Endodermal cell (in vitro differentiated cells): ENCODE data around the gene ZNF423. TPM values are rescaled to one million over a fixed set of nuclear protein-coding genes. Genes with fewer than 3 reads are reported as not detected.

Experiments
- DNase-seq: peaks from one replicate; pipeline ENCODE4 v3.0.0-alpha.2; 2017
- H3K27ac ChIP-seq: 2 replicates; pipeline ENCODE4 v1.5.1; 2013; ENCODE audit warnings: mild to moderate bottlenecking, low read depth, low read length, moderate library complexity
- H3K27me3 ChIP-seq: 2 replicates; pipeline ENCODE4 v1.6.1; 2013; ENCODE audit warnings: mild to moderate bottlenecking, low read length, moderate library complexity; ENCODE audit not compliant: insufficient read depth, control insufficient read depth, poor library complexity, severe bottlenecking
- H3K36me3 ChIP-seq: 2 replicates; pipeline ENCODE4 v1.7.0; 2013; ENCODE audit warnings: mild to moderate bottlenecking, low read length, moderate library complexity; ENCODE audit not compliant: control insufficient read depth, insufficient read depth
- H3K4me1 ChIP-seq: one replicate; pipeline ENCODE4 v1.7.0; 2013; ENCODE audit warnings: low read length; ENCODE audit not compliant: control insufficient read depth, insufficient read depth
- H3K4me3 ChIP-seq: 2 replicates; pipeline ENCODE4 v1.5.1; 2013; ENCODE audit warnings: mild to moderate bottlenecking, low read length, moderate library complexity
- H3K9ac ChIP-seq: 2 replicates; pipeline ENCODE4 v1.6.1; 2013; ENCODE audit warnings: mild to moderate bottlenecking, low read length, moderate library complexity; ENCODE audit not compliant: poor library complexity, severe bottlenecking; ENCODE audit errors: extremely low read depth
- H3K9me3 ChIP-seq: 2 replicates; pipeline ENCODE4 v1.6.1; 2013; ENCODE audit warnings: mild to moderate bottlenecking, low read length, moderate library complexity; ENCODE audit not compliant: control insufficient read depth
- H3K27ac Mint-ChIP-seq: 2 replicates; pipeline ENCODE4 v1.8.0; 2020; ENCODE audit warnings: mixed read lengths
- H3K27me3 Mint-ChIP-seq: 2 replicates; pipeline ENCODE4 v1.8.0; 2021; ENCODE audit warnings: mild to moderate bottlenecking, mixed read lengths; ENCODE audit not compliant: insufficient read depth
- H3K36me3 Mint-ChIP-seq: 2 replicates; pipeline ENCODE4 v1.8.0; 2020; ENCODE audit warnings: low read depth, mixed read lengths
- H3K4me1 Mint-ChIP-seq: 2 replicates; pipeline ENCODE4 v1.8.0; 2020; ENCODE audit warnings: mixed read lengths
- H3K4me3 Mint-ChIP-seq: 2 replicates; pipeline ENCODE4 v1.8.0; 2020; ENCODE audit warnings: mild to moderate bottlenecking, moderate library complexity, mixed read lengths
- H3K9me3 Mint-ChIP-seq: 2 replicates; pipeline ENCODE4 v1.8.0; 2020; ENCODE audit warnings: mild to moderate bottlenecking, mixed read lengths
- WGBS, 2 experiments: methylation state at CpG; one replicate each; pipeline versions ENCODE4 v1.1.5 to v1.1.7; 2013; ENCODE audit warnings: missing lambda C conversion rate in 2 of 2, mixed read lengths in 1 of 2; ENCODE audit not compliant: insufficient coverage in 1 of 2, insufficient read length in 1 of 2; 5-methylcytosine and 5-hydroxymethylcytosine counted together
- total RNA-seq, 2 donors: library from RNA; stranded (reverse); fragmentation: NEBNext Ultra II Directional in 1 of 2; extraction: Animal tissue kit (Norgen Biotek cat#: 25700) in 1 of 2; gene quantifications; 2 replicates in 1 of 2; 3 replicates in 1 of 2; pipeline ENCODE4 v1.2.1, GENCODE V29; 2021
- TF ChIP-seq, protein P1 (sequence below): fragments of 200-600 bp; sonication (generic); conservative IDR thresholded peaks from 2 replicates; pipeline ENCODE4 v1.5.0; 2021; ENCODE audit warnings: antibody characterized with exemption, mild to moderate bottlenecking

ZNF423 gene
- total RNA-seq, 2 donors from 2014 or later = 30.3 to 41.9 TPM

- Mint-ChIP-seq H3K36me3 (peaks cover 7% of the 10 kb centered on the region), H3K4me1 (peaks cover 18% of the 10 kb centered on the region), H3K4me3 (no peak overlapping the region), H3K9me3 (no peaks in the 10 kb centered on the region), H3K27me3 (no peaks in the 10 kb centered on the region), H3K27ac (peak overlapping the region; percentile 58)
- Histone ChIP-seq H3K36me3 (no peaks in the 10 kb centered on the region), H3K4me3 (no peak overlapping the region), H3K9ac (no peak overlapping the region), H3K4me1 (peaks cover 4% of the 10 kb centered on the region), H3K9me3 (no peaks in the 10 kb centered on the region), H3K27ac (peak overlapping the region; percentile 82), H3K27me3 (no peaks in the 10 kb centered on the region)
- DNase-seq = no peak
- TF ChIP-seq, protein P1, sequence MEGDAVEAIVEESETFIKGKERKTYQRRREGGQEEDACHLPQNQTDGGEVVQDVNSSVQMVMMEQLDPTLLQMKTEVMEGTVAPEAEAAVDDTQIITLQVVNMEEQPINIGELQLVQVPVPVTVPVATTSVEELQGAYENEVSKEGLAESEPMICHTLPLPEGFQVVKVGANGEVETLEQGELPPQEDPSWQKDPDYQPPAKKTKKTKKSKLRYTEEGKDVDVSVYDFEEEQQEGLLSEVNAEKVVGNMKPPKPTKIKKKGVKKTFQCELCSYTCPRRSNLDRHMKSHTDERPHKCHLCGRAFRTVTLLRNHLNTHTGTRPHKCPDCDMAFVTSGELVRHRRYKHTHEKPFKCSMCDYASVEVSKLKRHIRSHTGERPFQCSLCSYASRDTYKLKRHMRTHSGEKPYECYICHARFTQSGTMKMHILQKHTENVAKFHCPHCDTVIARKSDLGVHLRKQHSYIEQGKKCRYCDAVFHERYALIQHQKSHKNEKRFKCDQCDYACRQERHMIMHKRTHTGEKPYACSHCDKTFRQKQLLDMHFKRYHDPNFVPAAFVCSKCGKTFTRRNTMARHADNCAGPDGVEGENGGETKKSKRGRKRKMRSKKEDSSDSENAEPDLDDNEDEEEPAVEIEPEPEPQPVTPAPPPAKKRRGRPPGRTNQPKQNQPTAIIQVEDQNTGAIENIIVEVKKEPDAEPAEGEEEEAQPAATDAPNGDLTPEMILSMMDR = no peak
- 87 to 94% methylated on average over 3 to 4 of the region's 4 CpGs for WGBS, 2 experiments
Observed at GRCh38 chr16:49776734-49777133, 79.2 kb downstream of the ZNF423 start.

- DNase-seq = peak; percentile 91
- WGBS, 2 experiments = 41 to 44% methylated on average over 12 to 16 of the region's 16 CpGs
- H3K9ac ChIP-seq = no peak overlapping the region
- Mint-ChIP-seq H3K4me3 (no peak overlapping the region), H3K36me3 (peaks cover 7% of the 10 kb centered on the region), H3K27me3 (no peaks in the 10 kb centered on the region), H3K4me1 (peaks cover 18% of the 10 kb centered on the region), H3K27ac (peak overlapping the region; percentile 62), H3K9me3 (no peaks in the 10 kb centered on the region)
- H3K4me1 ChIP-seq = peaks cover 4% of the 10 kb centered on the region
- peak overlapping the region; percentile 82 for H3K27ac ChIP-seq
- H3K27me3 ChIP-seq = no peaks in the 10 kb centered on the region
- H3K36me3 ChIP-seq = no peaks in the 10 kb centered on the region
- TF ChIP-seq, protein P1 = no peak
- H3K9me3 ChIP-seq = no peaks in the 10 kb centered on the region
- H3K4me3 ChIP-seq = no peak overlapping the region
Observed at GRCh38 chr16:49776085-49776595, 79.8 kb downstream of the ZNF423 start.

DNA sequence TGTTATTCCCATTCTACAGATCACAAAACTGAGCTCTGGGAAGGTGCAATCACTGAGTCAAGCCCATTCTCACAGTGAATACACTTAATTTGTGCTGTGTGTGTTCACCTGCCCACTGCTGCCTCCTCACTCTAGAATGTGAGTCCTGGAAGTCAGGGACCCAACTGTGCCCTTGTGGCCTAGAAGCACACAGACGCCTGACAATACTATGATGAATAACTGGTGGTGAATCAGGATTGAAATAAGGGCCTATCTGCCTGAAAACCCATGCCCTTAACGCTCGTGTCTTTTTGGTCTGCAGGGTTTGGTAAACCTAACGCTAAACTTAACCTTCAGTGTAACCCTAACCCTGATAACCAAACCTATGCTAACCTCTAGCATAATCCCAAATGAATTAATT, 80.3 kb downstream of the ZNF423 start:
- Histone ChIP-seq H3K4me3 (no peak overlapping the region), H3K9ac (no peak overlapping the region), H3K36me3 (no peaks in the 10 kb centered on the region), H3K27ac (peak overlapping the region; percentile 82), H3K9me3 (no peaks in the 10 kb centered on the region), H3K27me3 (no peaks in the 10 kb centered on the region), H3K4me1 (peaks cover 4% of the 10 kb centered on the region)
- no peak overlapping the region for H3K4me3 Mint-ChIP-seq
- TF ChIP-seq, protein P1 = no peak
- peaks cover 7% of the 10 kb centered on the region for H3K36me3 Mint-ChIP-seq
- DNase-seq = no peak
- H3K9me3 Mint-ChIP-seq = no peaks in the 10 kb centered on the region
- no peaks in the 10 kb centered on the region for H3K27me3 Mint-ChIP-seq
- H3K4me1 Mint-ChIP-seq = peaks cover 18% of the 10 kb centered on the region
- 87 to 94% methylated on average over 4 of the region's 4 CpGs for WGBS, 2 experiments
- H3K27ac Mint-ChIP-seq = peak overlapping the region; percentile 62
